B cell (primary cell): ENCODE results near the gene ANKRD28.

Experiments
- CTCF ChIP-seq: fragments of 200-600 bp; IDR thresholded peaks from one replicate; pipeline ENCODE4 v1.8.0; 2022; ENCODE audit warnings: antibody characterized with exemption, mild to moderate bottlenecking
- EZH2 ChIP-seq: IDR thresholded peaks from 2 replicates; pipeline ENCODE4 v1.6.1; 2012; ENCODE audit warnings: borderline replicate concordance, low read depth, mild to moderate bottlenecking, moderate library complexity, low read length; ENCODE audit not compliant: insufficient read depth, poor library complexity, severe bottlenecking

- TF ChIP-seq CTCF (no peak), EZH2 (no peak)
Measured at GRCh38 chr3:15635121-15635661, 162.6 kb downstream of the ANKRD28 start.
